GM18907 (cell line): ENCODE results near the gene ZNF541.

Source experiments
- ATAC-seq: cut with Tn5 transposase; IDR thresholded peaks from one replicate; pipeline ENCODE4 v1.9.1; 2021; ENCODE audit warnings: mild to moderate bottlenecking, moderate library complexity; ENCODE audit not compliant: unreplicated experiment

ZNF541 gene

GRCh38 chr19:47573071-47574026 is at the start of gene ZNF541:
TSS of gene ZNF541 (minus strand) at chr19:47573148. CDS start at chr19:47555856, 17,292 bp downstream.
- no peak for ATAC-seq

DNA sequence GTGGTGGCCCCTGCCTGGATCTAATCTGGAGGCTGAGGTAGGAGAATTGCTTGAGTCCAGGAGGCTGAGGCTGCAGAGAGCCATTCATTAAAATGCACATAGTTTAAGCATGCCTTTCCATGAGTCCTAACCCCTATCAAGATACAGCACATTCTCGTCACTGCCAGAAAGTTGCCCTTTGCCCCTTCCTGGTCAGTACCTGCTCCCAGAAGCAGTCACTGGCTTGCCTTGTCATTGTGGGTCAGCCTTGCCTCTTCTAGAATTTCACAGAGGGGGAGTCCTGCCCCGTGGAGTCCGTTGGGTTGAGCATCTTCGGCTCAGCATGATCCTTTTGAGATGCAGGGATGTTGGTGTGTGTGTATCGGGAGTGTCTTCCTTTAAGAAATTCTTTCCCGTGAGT is 46.8 kb upstream of the ZNF541 start:
- no peak for ATAC-seq

DNA sequence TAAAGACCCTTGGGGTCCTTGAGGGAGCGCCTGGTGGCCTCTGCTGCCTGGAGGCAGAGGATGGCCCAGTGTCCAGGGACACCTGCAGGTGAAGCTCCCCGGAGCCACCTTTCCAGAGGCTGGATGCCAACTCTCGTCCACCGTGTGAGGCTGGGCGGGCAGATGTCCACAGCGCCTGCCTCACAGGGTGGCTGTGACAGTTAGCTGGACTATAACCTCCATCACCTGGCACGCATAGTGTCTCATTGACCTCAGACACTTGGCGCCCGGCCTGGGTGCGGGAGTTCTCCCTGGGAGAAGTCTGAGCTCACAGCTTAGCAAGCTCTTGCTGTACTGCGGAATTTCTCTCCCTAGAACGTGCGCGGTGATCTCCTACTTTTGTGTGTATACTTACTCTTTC is 45.8 kb upstream of the ZNF541 start:
- ATAC-seq, result no peak

DNA sequence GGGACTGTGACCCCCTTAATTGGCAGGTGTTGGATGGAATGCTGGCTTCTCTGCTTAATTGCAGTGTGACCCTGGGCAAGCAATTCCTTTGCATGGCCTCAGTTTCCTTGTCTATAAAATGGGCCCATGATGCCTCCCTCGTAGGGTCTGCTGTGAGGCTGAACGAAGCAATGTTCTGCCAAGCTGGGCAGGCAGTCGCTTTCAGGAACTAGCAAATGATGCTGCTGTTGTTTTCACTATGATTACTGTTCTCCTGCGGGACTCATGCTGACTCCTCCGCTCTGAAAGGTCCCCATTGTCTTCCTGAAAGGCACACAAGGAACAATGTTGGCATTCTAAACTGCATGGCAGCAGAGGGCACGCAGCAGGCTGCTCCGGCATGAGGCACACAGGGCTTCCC is 42.8 kb upstream of the ZNF541 start:
- ATAC-seq, result no peak

DNA sequence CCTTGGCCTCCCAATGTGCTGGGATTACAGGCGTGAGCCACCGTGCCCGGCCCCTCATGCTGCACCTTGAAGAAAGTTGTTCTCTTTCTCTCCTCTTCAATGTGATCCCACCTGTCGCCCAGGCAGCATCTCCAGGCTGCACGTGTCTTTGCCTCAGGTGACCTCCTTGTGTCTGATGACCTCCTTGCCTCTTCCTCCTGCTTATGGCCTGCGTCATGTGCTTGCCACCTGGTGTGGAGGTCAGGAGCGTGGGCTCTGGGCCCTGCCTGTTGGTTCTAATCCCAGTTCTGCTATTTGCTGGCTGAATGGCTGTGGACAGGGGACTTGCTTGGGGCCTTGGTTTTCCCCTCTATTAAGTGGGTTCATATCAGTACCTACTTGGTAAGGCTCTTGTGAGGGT is 42.3 kb upstream of the ZNF541 start:
- ATAC-seq, result no peak

DNA sequence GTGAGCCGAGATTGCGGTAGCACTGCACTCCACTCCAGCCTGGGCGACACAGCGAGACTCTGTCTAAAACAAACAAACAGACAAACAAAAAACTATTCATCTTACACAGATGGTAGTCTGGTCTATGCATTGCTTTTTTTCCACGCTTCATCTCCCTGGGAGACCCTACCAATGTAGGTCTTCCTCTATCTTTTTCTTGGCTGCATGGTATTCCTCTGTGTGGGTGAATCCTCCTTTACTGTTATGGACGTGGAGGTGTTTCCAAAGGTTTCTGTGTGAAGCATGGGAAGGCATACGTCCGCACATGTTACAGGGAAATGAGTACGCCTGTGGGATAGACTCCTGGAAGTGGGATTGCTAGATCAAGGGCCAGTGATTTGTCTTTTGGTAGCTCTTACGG is 41.6 kb upstream of the ZNF541 start:
- no peak for ATAC-seq

DNA sequence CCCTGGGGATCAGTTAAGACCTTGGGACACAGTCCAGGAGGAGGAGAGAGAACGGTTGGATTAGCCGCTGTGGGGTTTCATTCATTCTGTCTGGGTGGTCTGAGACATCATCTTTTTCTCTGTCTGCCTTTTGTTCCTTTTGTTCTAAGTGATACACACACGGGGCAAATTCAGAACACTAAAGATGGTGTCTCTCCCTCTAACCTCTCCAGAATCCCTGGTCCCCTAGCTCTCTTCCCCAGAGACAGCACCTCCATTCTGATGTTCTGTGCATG is 41.0 kb upstream of the ZNF541 start:
- no peak for ATAC-seq

GRCh38 chr19:47613165-47614020 is 40.4 kb upstream of the ZNF541 start:
- no peak for ATAC-seq

DNA sequence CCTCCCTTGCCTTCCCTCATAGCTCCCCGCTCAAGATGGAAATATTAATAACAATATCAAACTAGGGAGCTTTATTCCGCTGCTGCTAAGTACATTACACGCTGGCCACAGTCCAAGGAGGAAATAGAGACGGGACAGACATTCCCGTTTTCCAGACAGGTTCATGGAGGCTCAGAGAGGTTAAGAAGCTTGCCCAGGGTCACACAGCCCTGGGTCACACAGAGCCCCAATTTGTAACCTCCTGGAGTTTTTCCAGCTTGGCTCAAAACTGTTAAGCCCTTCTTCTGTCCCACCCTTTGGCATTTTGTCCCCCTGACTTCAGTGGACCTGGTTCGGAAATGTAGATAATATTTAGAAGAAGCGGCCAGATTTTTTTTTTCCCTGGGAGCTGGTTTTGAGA is 38.0 kb upstream of the ZNF541 start:
- no peak for ATAC-seq

GRCh38 chr19:47609906-47610894 is 37.3 kb upstream of the ZNF541 start:
- no peak for ATAC-seq

- ATAC-seq, result peak; percentile 46
These were observed 36.3 kb upstream of the ZNF541 start, which contains the start of gene BICRA for GRCh38 chr19:47608969-47609905. TSS of gene BICRA (plus strand) at chr19:47609134. CDS start at chr19:47673575, 64,441 bp downstream.

- ATAC-seq, result peak; percentile 79
These were observed 35.3 kb upstream of the ZNF541 start for GRCh38 chr19:47608074-47608918.

- ATAC-seq, result no peak
These were observed 34.7 kb upstream of the ZNF541 start for GRCh38 chr19:47607564-47608073.

GRCh38 chr19:47603706-47604565 is 31.0 kb upstream of the ZNF541 start:
- no peak for ATAC-seq

DNA sequence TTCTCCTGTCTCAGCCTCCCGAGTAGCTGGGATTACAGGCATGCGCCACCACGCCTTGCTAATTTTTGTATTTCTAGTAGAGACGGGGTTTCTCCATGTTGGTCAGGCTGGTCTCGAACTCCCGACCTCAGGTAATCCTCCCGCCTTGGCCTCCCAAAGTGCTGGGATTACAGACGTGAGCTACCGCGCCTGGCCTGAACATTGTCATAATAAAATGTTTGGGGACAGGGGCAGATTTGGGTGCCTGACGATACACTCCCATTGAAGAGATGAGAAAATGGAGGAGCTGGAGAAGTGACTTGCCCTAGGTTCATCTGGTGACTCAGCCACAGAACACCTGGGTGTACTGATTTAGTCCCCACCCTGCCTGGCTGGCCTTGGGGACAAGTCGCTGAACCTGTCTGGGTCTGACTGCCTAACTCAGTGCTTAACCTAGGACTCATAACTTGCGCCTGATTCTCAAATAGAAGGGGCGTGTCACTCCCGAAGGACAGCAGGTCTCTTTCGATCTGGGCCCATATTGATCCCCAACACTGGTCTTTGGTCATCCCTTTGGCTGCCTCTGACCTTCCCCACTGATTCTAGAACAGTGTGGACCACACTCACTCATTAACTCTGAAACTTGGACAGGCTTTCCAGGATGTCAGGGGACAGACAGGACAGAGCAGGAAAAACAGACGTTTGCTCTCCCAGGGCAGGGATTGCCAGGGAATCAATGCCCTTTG is 28.4 kb upstream of the ZNF541 start:
- ATAC-seq, result no peak

DNA sequence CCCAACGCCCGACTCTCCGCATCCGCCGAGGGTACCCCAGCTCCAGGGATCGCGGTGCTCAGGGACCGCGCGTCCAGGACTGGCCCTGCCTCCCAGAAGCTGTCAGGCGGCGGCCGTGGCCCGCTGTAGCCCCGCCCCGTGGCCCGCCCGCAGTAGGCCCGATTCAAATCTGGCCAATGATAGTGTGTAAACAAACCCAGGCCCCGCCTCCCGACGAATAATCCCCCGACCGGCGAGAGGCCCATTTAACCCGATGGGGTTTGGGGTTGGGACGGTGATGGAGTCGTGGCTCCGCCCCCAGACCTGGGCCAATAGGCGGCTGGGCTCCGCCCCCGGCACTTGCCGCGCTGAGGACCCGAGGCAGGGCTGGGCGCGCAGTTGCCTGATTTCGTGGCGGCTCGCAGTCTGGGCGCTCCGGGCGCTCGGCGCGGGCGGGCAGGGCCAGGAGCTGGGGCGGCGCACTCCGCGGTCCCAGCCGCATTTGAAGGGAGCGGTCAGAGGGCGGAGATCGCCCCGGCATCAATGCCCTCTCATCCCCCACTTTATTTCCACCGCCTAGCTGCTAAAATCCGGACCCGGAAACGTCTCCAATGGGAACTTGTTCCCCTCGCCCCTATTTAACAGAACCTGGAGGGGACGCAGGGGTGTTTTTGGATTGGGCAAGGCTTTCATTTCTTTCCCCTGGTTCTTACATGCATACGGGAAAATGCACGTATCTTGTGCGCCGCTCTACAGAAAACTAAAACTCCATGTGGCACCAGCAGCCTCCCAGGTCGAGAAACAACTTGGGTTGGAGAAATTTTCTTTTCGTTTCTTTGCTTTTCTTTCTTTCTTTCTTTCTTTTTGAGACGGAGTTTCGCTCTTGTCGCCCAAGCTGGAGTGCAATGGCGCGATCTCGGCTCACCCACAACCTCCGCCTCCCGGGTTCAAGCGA is 27.6 kb upstream of the ZNF541 start:
- ATAC-seq, result peak; percentile 91
